ENCODE results near the gene SORBS1. TPM values are rescaled to one million over a fixed set of nuclear protein-coding genes. Genes with fewer than 3 reads are reported as not detected.
A peak's percentile ranks its signal among the peaks of the same experiment; 100 is the strongest.

Gene SORBS1
- total RNA-seq, 1 experiment from 2014 or later, result 4.1 TPM

GRCh38 chr10:95364342-95364741 is 196.8 kb downstream of the SORBS1 start:
- ATAC-seq (no peak), DNase-seq (no peak)
- H3K36me3 ChIP-seq (ENCODE audit: low read depth, low read length), result no peaks in the 10 kb centered on the region
- no peak overlapping the region for H2AFZ ChIP-seq (ENCODE audit: low read length)
- ChIA-PET CTCF (interaction anchor here (1.9 kb wide), 1 partner anchor 163 kb away, joined by 15 read pairs; no protein-coding TSS in a partner anchor), POLR2A (ENCODE audit: unreplicated experiment) (no interaction called here)
- no peak overlapping the region for H3K9ac ChIP-seq (ENCODE audit: low read length)
- H3K9me2 ChIP-seq (replicated peaks; ENCODE audit: low read length), result no peaks in the 10 kb centered on the region
- TF ChIP-seq EZH2phosphoT487 (IDR thresholded peaks at IDR 0.05; ENCODE audit: borderline replicate concordance, low read length), result no peak
- H3K79me2 ChIP-seq (ENCODE audit: low read length), result no peaks in the 10 kb centered on the region
- H3K4me3 ChIP-seq (ENCODE audit: low read length), result no peak overlapping the region
- no peaks in the 10 kb centered on the region for H3F3A ChIP-seq (ENCODE audit: low read length, unreplicated experiment)
- no TSS peak for BruUV-seq (replicated peaks)
- no peaks in the 10 kb centered on the region for H3K9me3 ChIP-seq (ENCODE audit: low read length)
- H4K20me1 ChIP-seq (ENCODE audit: low read length), result no peaks in the 10 kb centered on the region
- no peaks in the 10 kb centered on the region for H3K27me3 ChIP-seq (ENCODE audit: low read length)
- H3K27ac ChIP-seq (ENCODE audit: low read length), result no peak overlapping the region
- H3K4me2 ChIP-seq (ENCODE audit: low read length), result no peak overlapping the region
- intact Hi-C loops (cut with micrococcal nuclease), result no loop called here
- no peaks in the 10 kb centered on the region for H3K4me1 ChIP-seq (ENCODE audit: insufficient read depth, low read length)

- Histone ChIP-seq H3K36me3 (ENCODE audit: low read depth, low read length) (no peaks in the 10 kb centered on the region), H4K20me1 (ENCODE audit: low read length) (no peaks in the 10 kb centered on the region), H3K27me3 (ENCODE audit: low read length) (no peaks in the 10 kb centered on the region), H3F3A (ENCODE audit: low read length, unreplicated experiment) (no peaks in the 10 kb centered on the region), H3K9ac (ENCODE audit: low read length) (no peak overlapping the region), H3K4me3 (ENCODE audit: low read length) (no peak overlapping the region), H2AFZ (ENCODE audit: low read length) (no peak overlapping the region), H3K27ac (ENCODE audit: low read length) (no peak overlapping the region), H3K9me3 (ENCODE audit: low read length) (no peaks in the 10 kb centered on the region), H3K4me2 (ENCODE audit: low read length) (no peak overlapping the region), H3K9me2 (replicated peaks; ENCODE audit: low read length) (no peaks in the 10 kb centered on the region), H3K4me1 (ENCODE audit: insufficient read depth, low read length) (no peaks in the 10 kb centered on the region), H3K79me2 (ENCODE audit: low read length) (no peaks in the 10 kb centered on the region)
- intact Hi-C loops (cut with micrococcal nuclease), result loop anchor here (1.0 to 2.0 kb wide), 6 partner anchors 75 to 230 kb away; no protein-coding TSS in a partner anchor
- no peak for TF ChIP-seq EZH2phosphoT487 (IDR thresholded peaks at IDR 0.05; ENCODE audit: borderline replicate concordance, low read length)
- no peak for TF ChIP-seq EZH2 (IDR thresholded peaks at IDR 0.05; ENCODE audit: low read length, unreplicated experiment)
- TF ChIP-seq, protein P1, sequence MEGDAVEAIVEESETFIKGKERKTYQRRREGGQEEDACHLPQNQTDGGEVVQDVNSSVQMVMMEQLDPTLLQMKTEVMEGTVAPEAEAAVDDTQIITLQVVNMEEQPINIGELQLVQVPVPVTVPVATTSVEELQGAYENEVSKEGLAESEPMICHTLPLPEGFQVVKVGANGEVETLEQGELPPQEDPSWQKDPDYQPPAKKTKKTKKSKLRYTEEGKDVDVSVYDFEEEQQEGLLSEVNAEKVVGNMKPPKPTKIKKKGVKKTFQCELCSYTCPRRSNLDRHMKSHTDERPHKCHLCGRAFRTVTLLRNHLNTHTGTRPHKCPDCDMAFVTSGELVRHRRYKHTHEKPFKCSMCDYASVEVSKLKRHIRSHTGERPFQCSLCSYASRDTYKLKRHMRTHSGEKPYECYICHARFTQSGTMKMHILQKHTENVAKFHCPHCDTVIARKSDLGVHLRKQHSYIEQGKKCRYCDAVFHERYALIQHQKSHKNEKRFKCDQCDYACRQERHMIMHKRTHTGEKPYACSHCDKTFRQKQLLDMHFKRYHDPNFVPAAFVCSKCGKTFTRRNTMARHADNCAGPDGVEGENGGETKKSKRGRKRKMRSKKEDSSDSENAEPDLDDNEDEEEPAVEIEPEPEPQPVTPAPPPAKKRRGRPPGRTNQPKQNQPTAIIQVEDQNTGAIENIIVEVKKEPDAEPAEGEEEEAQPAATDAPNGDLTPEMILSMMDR (conservative IDR thresholded peaks at IDR 0.05; ENCODE audit: low read depth, low read length), result peak; percentile 84
- ChIA-PET CTCF (interaction anchor here (1.6 to 1.9 kb wide), 2 partner anchors 116 to 162 kb away, joined by 7 to 15 read pairs; no protein-coding TSS in a partner anchor), POLR2A (ENCODE audit: unreplicated experiment) (no interaction called here)
- BruUV-seq (replicated peaks), result no TSS peak
- DNase-seq, result peak; percentile 80
- ATAC-seq, result peak; percentile 83
Observed at GRCh38 chr10:95363303-95363912, 197.8 kb downstream of the SORBS1 start.

DNA sequence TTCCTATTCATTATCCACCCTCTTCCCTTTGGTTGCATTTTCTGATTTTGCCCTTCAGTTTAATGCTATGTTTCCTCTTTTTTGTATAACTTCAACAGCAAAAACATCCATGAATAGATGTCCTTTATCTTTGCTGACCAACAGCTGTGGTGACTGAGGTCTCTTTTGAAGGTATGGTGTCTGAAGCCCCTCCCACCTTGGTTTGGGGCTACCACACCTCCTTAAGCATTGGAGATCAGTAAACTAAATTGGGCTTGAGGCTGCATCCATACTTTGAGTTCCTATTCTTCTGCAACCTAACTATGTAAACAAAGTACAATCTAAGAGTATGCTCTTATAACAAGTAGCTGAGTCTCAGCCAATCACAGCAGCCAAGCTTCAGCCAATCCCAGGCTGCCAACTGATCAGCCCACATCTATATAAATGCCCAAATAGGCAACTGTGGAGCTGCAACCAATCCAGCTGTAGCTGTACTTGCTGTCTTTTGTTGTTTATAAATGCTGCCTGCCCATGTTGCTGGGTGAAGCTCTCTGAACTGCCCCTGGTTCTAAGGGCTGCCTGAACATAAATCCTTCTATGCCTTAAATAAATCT is 201.0 kb downstream of the SORBS1 start:
- Histone ChIP-seq H3K79me2 (ENCODE audit: low read length) (no peaks in the 10 kb centered on the region), H3K36me3 (ENCODE audit: low read depth, low read length) (no peaks in the 10 kb centered on the region), H3K27ac (ENCODE audit: low read length) (no peak overlapping the region), H3F3A (ENCODE audit: low read length, unreplicated experiment) (no peaks in the 10 kb centered on the region), H4K20me1 (ENCODE audit: low read length) (no peaks in the 10 kb centered on the region), H3K4me3 (ENCODE audit: low read length) (no peak overlapping the region), H3K9me2 (replicated peaks; ENCODE audit: low read length) (no peaks in the 10 kb centered on the region), H2AFZ (ENCODE audit: low read length) (no peak overlapping the region), H3K4me1 (ENCODE audit: insufficient read depth, low read length) (no peaks in the 10 kb centered on the region), H3K27me3 (ENCODE audit: low read length) (no peaks in the 10 kb centered on the region), H3K9me3 (ENCODE audit: low read length) (no peaks in the 10 kb centered on the region), H3K4me2 (ENCODE audit: low read length) (no peak overlapping the region), H3K9ac (ENCODE audit: low read length) (no peak overlapping the region)
- intact Hi-C loops (cut with micrococcal nuclease), result no loop called here
- ATAC-seq (peak; percentile 51; the same call in 1 of the 2 replicates), DNase-seq (peak; percentile 47)
- ChIA-PET CTCF (interaction anchor here (1.1 kb wide), 1 partner anchor 158 kb away, joined by 4 read pairs; no protein-coding TSS in a partner anchor), POLR2A (ENCODE audit: unreplicated experiment) (no interaction called here)
- BruUV-seq (replicated peaks), result no TSS peak
- TF ChIP-seq, protein P1 (conservative IDR thresholded peaks at IDR 0.05; ENCODE audit: low read depth, low read length), result no peak
- no peak for TF ChIP-seq EZH2 (IDR thresholded peaks at IDR 0.05; ENCODE audit: low read length, unreplicated experiment)
- TF ChIP-seq EZH2phosphoT487 (IDR thresholded peaks at IDR 0.05; ENCODE audit: borderline replicate concordance, low read length), result no peak
